ENCODE results near the gene LSM11.

Gene LSM11

GRCh38 chr5:157778121-157778805 lies 34.8 kb downstream of the LSM11 start:
- no peak for DNase-seq

GRCh38 chr5:157779221-157779620 lies 35.7 kb downstream of the LSM11 start:
- DNase-seq, result no peak

- no peak for DNase-seq
These were observed 42.3 kb downstream of the LSM11 start for GRCh38 chr5:157785801-157786200.

- no peak for DNase-seq
These were observed 49.8 kb downstream of the LSM11 start for GRCh38 chr5:157793301-157793700.

- no peak for DNase-seq
These were observed 56.1 kb downstream of the LSM11 start for GRCh38 chr5:157799578-157799977.

GRCh38 chr5:157800137-157800536 lies 56.6 kb downstream of the LSM11 start:
- no peak for DNase-seq

- DNase-seq, result no peak
These were observed 59.2 kb downstream of the LSM11 start for GRCh38 chr5:157802736-157803135.

DNA sequence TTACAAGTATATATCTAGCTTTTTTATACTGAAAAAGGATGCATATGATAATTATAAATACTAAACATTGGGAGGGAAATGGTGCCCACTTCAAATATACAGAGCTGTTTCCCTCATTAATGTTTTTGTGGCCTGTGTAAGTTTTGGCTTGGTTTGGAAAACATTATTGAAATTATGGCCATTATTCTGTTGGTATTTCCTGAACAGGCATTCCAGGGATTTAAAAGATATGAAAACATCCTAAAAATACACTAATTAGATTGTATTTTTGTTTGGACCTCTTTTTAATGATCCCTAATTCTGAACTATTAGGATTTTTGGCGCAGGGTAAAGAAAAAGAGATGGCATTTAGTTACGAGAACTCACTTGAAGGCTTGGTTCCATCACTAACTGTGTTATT lies 64.5 kb downstream of the LSM11 start:
- no peak for DNase-seq
